Right lobe of liver (tissue), 6 donors: ENCODE measurements around the gene LMAN1. TPM values are rescaled to one million over a fixed set of nuclear protein-coding genes. Genes with fewer than 3 reads are reported as not detected.

Source experiments
- ATAC-seq, 4 donors: fragments of 200-7000 bp; cut with Tn5 transposase; one replicate each; pipeline ENCODE4 v1.9.1; 2020; ENCODE audit warnings: mild to moderate bottlenecking in 4 of 4, moderate library complexity in 4 of 4
- DNase-seq, 3 donors: peaks; one replicate each; pipeline ENCODE4 v3.0.0-alpha.2; 2020
- H3K27ac ChIP-seq, 3 donors: fragments of 200-600 bp; one replicate each; pipeline ENCODE4 v1.8.0; 2022
- H3K27me3 ChIP-seq, 2 donors: fragments of 200-600 bp; one replicate each; pipeline ENCODE4 v1.8.0; 2022
- H3K36me3 ChIP-seq, 4 donors: fragments of 200-600 bp; sonication (generic) in 1 of 4; one replicate each; pipeline versions ENCODE4 v1.5.1 to v1.8.0; 2017 to 2022; ENCODE audit warnings: control low read depth in 1 of 4
- H3K4me1 ChIP-seq, 4 donors: fragments of 200-600 bp; sonication (generic) in 1 of 4; one replicate each; pipeline versions ENCODE4 v1.5.1 to v1.8.0; 2017 to 2022; ENCODE audit warnings: control low read depth in 1 of 4
- H3K4me3 ChIP-seq, 3 donors: fragments of 200-600 bp; one replicate each; pipeline ENCODE4 v1.8.0; 2022
- H3K9me3 ChIP-seq, 4 donors: fragments of 200-600 bp; sonication (generic) in 1 of 4; one replicate each; pipeline versions ENCODE4 v1.5.1 to v1.8.0; 2017 to 2022; ENCODE audit warnings: control low read depth in 1 of 4
- POLR2A ChIP-seq: fragments of 450-650 bp; IDR thresholded peaks from one replicate; pipeline ENCODE4 v1.6.1; 2017; ENCODE audit warnings: antibody characterized with exemption, mild to moderate bottlenecking
- WGBS: methylation state at CpG from one replicate; pipeline ENCODE4 v1.1.6; 2018; ENCODE audit warnings: low coverage, low lambda C conversion rate; ENCODE audit not compliant: insufficient coverage; ENCODE audit errors: missing lambda C conversion rate; 5-methylcytosine and 5-hydroxymethylcytosine counted together
- intact Hi-C, 2 donors: fragments of 100-400 bp; cut with DNase I; formaldehyde crosslinking; loops; one replicate each; pipeline versions ENCODE4 v1.11.2 to v1.14.1; 2022
- total RNA-seq, 6 experiments: library from RNA; depleted of rRNA in 2 of 6; stranded (reverse); fragments of >200 nt in 2 of 6; fragmentation: NEBNext Ultra II Directional in 3 of 6; extraction: Animal tissue kit (Norgen Biotek cat#: 25700) in 3 of 6; gene quantifications; one replicate each; pipeline versions ENCODE4 v1.1.0 to v1.2.4, GENCODE V29; 2016 to 2023
- TF ChIP-seq, protein P1 (sequence below), 4 donors: fragments of 200-600 bp in 3 of 4; fragments of 450-650 bp in 1 of 4; IDR thresholded peaks; one replicate each; pipeline versions ENCODE4 v1.5.1 to v1.8.0; 2016 to 2022; ENCODE audit warnings: antibody characterized with exemption in 4 of 4, mild to moderate bottlenecking in 2 of 4
- donor health status: DM: no; HTN: yes; CAD: no.
- donor health status: DM: no; HTN: no; CAD: no.
- donor health status: DM: no; HTN: no; CAD: no.
- donor health status: DM: no; HTN: yes; CAD: no.
- donor health status: DM: no; HTN: yes; CAD: no.

Gene LMAN1
- total RNA-seq, 6 experiments from 2014 or later = 67.8 to 136 (median 108) TPM

DNA sequence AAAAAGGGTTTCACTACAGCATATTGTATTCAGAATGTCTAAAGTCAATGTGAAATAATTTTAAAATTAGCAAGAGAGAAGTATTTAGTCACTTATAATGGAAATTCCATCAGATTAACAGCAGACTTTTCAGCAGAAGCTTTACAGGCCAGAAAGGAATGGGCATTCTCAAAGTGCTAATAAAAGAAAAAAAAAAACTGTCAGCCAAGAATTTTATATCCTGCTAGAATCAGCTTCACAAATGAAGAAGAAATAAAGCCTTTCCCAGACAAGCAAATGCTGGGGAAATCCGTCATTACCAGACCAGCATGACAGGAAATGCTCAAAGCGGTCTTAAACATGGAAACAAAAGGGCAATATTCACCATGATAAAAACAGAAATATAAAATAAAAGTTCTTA, 18.8 kb downstream of the LMAN1 start:
- Histone ChIP-seq H3K27ac (no peak overlapping the region), H3K9me3 (no peaks in the 10 kb centered on the region), H3K4me3 (no peak overlapping the region), H3K4me1 (no peaks in the 10 kb centered on the region), H3K36me3 (peaks cover 6 to 62% (median 27%) of the 10 kb centered on the region in 4 donors), H3K27me3 (no peaks in the 10 kb centered on the region)
- WGBS = 95% methylated on average over 2 of the region's 2 CpGs
- TF ChIP-seq, protein P1, sequence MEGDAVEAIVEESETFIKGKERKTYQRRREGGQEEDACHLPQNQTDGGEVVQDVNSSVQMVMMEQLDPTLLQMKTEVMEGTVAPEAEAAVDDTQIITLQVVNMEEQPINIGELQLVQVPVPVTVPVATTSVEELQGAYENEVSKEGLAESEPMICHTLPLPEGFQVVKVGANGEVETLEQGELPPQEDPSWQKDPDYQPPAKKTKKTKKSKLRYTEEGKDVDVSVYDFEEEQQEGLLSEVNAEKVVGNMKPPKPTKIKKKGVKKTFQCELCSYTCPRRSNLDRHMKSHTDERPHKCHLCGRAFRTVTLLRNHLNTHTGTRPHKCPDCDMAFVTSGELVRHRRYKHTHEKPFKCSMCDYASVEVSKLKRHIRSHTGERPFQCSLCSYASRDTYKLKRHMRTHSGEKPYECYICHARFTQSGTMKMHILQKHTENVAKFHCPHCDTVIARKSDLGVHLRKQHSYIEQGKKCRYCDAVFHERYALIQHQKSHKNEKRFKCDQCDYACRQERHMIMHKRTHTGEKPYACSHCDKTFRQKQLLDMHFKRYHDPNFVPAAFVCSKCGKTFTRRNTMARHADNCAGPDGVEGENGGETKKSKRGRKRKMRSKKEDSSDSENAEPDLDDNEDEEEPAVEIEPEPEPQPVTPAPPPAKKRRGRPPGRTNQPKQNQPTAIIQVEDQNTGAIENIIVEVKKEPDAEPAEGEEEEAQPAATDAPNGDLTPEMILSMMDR (IDR thresholded peaks at IDR 0.05) = no peak
- no peak for TF ChIP-seq POLR2A
- DNase-seq = no peak
- no peak for ATAC-seq
- intact Hi-C loops = no loop called here

- TF ChIP-seq, protein P1 (IDR thresholded peaks at IDR 0.05) = no peak
- TF ChIP-seq POLR2A = no peak
- H3K9me3 ChIP-seq = no peaks in the 10 kb centered on the region
- ATAC-seq (no peak), DNase-seq (no peak)
- H3K36me3 ChIP-seq = peaks cover 5 to 81% (median 35%) of the 10 kb centered on the region in 4 donors
- H3K4me3 ChIP-seq = no peak overlapping the region
- intact Hi-C loops = no loop called here
- 92% methylated on average over 3 of the region's 3 CpGs for WGBS
- H3K27me3 ChIP-seq = no peaks in the 10 kb centered on the region
- no peaks in the 10 kb centered on the region for H3K4me1 ChIP-seq
- no peak overlapping the region for H3K27ac ChIP-seq
These were observed 26.1 kb downstream of the LMAN1 start for GRCh38 chr18:59332986-59333385.

DNA sequence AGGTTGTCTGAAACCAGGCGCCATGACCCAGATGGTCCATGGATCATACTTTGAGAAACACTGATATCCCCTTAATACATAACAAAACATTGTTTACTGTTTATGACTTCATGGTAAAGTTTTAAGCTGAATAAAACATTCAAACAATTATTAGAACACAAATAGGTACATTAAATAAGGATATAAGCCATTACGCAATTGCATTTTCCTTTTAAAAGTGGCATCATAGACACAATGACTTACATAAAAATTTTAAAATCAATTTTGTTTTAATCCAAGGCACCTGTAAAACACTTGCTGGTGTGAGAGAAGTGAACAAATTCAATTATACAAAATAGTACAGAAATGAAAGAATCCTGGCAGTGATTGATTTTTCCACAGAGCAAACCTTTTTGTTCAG, 30.4 kb downstream of the LMAN1 start:
- Histone ChIP-seq H3K4me1 (no peaks in the 10 kb centered on the region), H3K27me3 (no peaks in the 10 kb centered on the region), H3K27ac (no peak overlapping the region), H3K4me3 (no peak overlapping the region), H3K36me3 (peaks cover 10 to 67% (median 24%) of the 10 kb centered on the region in 4 donors), H3K9me3 (no peaks in the 10 kb centered on the region)
- intact Hi-C loops = no loop called here
- DNase-seq (no peak), ATAC-seq (no peak)
- no peak for TF ChIP-seq POLR2A
- TF ChIP-seq, protein P1 (IDR thresholded peaks at IDR 0.05) = no peak
- WGBS = 96% methylated on average over 2 of the region's 2 CpGs

- TF ChIP-seq, protein P1 (IDR thresholded peaks at IDR 0.05) = no peak
- no peak for TF ChIP-seq POLR2A
- Histone ChIP-seq H3K27ac (no peak overlapping the region), H3K9me3 (no peaks in the 10 kb centered on the region), H3K4me1 (no peaks in the 10 kb centered on the region), H3K4me3 (no peak overlapping the region), H3K27me3 (no peaks in the 10 kb centered on the region), H3K36me3 (peaks cover 0 to 44% (median 16%) of the 10 kb centered on the region in 4 donors)
- DNase-seq (no peak), ATAC-seq (no peak)
- intact Hi-C loops = no loop called here
- 88% methylated on average over 1 of the region's 1 CpG for WGBS
These were observed 33.1 kb downstream of the LMAN1 start for GRCh38 chr18:59325965-59326364.

- no peaks in the 10 kb centered on the region for H3K9me3 ChIP-seq
- DNase-seq (no peak), ATAC-seq (peak in 1 of 4 donors; percentile 14)
- WGBS = 95% methylated on average over 4 of the region's 4 CpGs
- TF ChIP-seq, protein P1 (IDR thresholded peaks at IDR 0.05) = no peak
- TF ChIP-seq POLR2A = no peak
- H3K27ac ChIP-seq = no peak overlapping the region
- intact Hi-C loops = no loop called here
- no peak overlapping the region for H3K4me3 ChIP-seq
- no peaks in the 10 kb centered on the region for H3K4me1 ChIP-seq
- no peaks in the 10 kb centered on the region for H3K27me3 ChIP-seq
- peaks cover 0 to 30% (median 11%) of the 10 kb centered on the region in 4 donors for H3K36me3 ChIP-seq
These were observed 34.5 kb downstream of the LMAN1 start for GRCh38 chr18:59324623-59324971.
